Measurements from ENCODE around the gene FOXL3. TPM values are rescaled to one million over a fixed set of nuclear protein-coding genes. Genes with fewer than 3 reads are reported as not detected.

FOXL3 gene
- total and polyA plus RNA-seq, 4 donors, result not detected

GRCh38 chr7:256461-256940, 33.5 kb upstream of the FOXL3 start:
- DNase-seq (ENCODE audit: low spot score), result no peak

GRCh38 chr7:256981-257646, 32.9 kb upstream of the FOXL3 start:
- Histone ChIP-seq H3K9ac (ENCODE audit: low read depth in 1 of 2, low read length in 2 of 2) (no peak overlapping the region), H3K9me3 (ENCODE audit: control insufficient read depth in 4 of 4, low read length in 3 of 4) (peaks cover 0 to 2% (median under 1%) of the 10 kb centered on the region in 4 donors), H3K27me3 (ENCODE audit: control insufficient read depth in 4 of 4, insufficient read depth in 4 of 4, low read length in 3 of 4) (no peaks in the 10 kb centered on the region), H3K36me3 (ENCODE audit: control insufficient read depth in 4 of 4, insufficient read depth in 3 of 4, low read depth in 1 of 4, low read length in 3 of 4) (peaks cover 14 to 59% (median 31%) of the 10 kb centered on the region in 4 donors), H3K4me1 (ENCODE audit: control insufficient read depth in 4 of 4, insufficient read depth in 4 of 4, low read length in 3 of 4) (no peaks in the 10 kb centered on the region), H3K4me3 (ENCODE audit: low read depth in 1 of 3, low read length in 3 of 3) (no peak overlapping the region), H3K27ac (ENCODE audit: low read depth in 1 of 2, low read length in 2 of 2) (no peak overlapping the region)
- no peak for DNase-seq (ENCODE audit: low spot score)
- TF ChIP-seq, protein P1, sequence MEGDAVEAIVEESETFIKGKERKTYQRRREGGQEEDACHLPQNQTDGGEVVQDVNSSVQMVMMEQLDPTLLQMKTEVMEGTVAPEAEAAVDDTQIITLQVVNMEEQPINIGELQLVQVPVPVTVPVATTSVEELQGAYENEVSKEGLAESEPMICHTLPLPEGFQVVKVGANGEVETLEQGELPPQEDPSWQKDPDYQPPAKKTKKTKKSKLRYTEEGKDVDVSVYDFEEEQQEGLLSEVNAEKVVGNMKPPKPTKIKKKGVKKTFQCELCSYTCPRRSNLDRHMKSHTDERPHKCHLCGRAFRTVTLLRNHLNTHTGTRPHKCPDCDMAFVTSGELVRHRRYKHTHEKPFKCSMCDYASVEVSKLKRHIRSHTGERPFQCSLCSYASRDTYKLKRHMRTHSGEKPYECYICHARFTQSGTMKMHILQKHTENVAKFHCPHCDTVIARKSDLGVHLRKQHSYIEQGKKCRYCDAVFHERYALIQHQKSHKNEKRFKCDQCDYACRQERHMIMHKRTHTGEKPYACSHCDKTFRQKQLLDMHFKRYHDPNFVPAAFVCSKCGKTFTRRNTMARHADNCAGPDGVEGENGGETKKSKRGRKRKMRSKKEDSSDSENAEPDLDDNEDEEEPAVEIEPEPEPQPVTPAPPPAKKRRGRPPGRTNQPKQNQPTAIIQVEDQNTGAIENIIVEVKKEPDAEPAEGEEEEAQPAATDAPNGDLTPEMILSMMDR (IDR thresholded peaks at IDR 0.05; ENCODE audit: low read depth, low read length, missing input control), result no peak
- TF ChIP-seq SP1 (IDR thresholded peaks at IDR 0.05) (no peak), FOXA2 (IDR thresholded peaks at IDR 0.05) (no peak), TAF1 (conservative IDR thresholded peaks at IDR 0.05) (no peak), RAD21 (IDR thresholded peaks at IDR 0.05) (no peak), JUND (IDR thresholded peaks at IDR 0.05) (no peak), HNF4G (IDR thresholded peaks at IDR 0.05) (no peak), YY1 (IDR thresholded peaks at IDR 0.05) (no peak), RXRA (IDR thresholded peaks at IDR 0.05) (no peak), EGR1 (IDR thresholded peaks at IDR 0.05; ENCODE audit: low read depth in 2 of 2) (no peak), FOXA1 (IDR thresholded peaks at IDR 0.05) (no peak)
- WGBS, result 96% methylated on average over 29 of the region's 29 CpGs

More at GRCh38 chr7:256461-256940, 33.5 kb upstream of the FOXL3 start:
- no peak overlapping the region for H3K9ac ChIP-seq (ENCODE audit: low read depth in 1 of 2, low read length in 2 of 2)
- no peaks in the 10 kb centered on the region for H3K9me3 ChIP-seq (ENCODE audit: control insufficient read depth in 4 of 4, low read length in 3 of 4)
- no peak overlapping the region for H3K4me3 ChIP-seq (ENCODE audit: low read depth in 1 of 3, low read length in 3 of 3)
- H3K27me3 ChIP-seq (ENCODE audit: control insufficient read depth in 4 of 4, insufficient read depth in 4 of 4, low read length in 3 of 4), result no peaks in the 10 kb centered on the region
- TF ChIP-seq ZBTB33 (IDR thresholded peaks at IDR 0.05), result no peak
- no peak for TF ChIP-seq TAF1 (conservative IDR thresholded peaks at IDR 0.05)
- TF ChIP-seq FOXA2 (IDR thresholded peaks at IDR 0.05), result no peak
- no peak for TF ChIP-seq SP1 (IDR thresholded peaks at IDR 0.05)
- TF ChIP-seq, protein P2, sequence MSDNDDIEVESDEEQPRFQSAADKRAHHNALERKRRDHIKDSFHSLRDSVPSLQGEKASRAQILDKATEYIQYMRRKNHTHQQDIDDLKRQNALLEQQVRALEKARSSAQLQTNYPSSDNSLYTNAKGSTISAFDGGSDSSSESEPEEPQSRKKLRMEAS (IDR thresholded peaks at IDR 0.05), result no peak
- TF ChIP-seq JUND (IDR thresholded peaks at IDR 0.05), result no peak
- TF ChIP-seq EGR1 (IDR thresholded peaks at IDR 0.05; ENCODE audit: low read depth in 2 of 2), result no peak
- TF ChIP-seq FOXA1 (IDR thresholded peaks at IDR 0.05), result no peak
- no peak for TF ChIP-seq ATF3 (IDR thresholded peaks at IDR 0.05)
- TF ChIP-seq YY1 (IDR thresholded peaks at IDR 0.05), result no peak
- no peak for TF ChIP-seq GABPA (IDR thresholded peaks at IDR 0.05 in 1 of 2, conservative IDR thresholded peaks at IDR 0.05 in 1 of 2)
- no peak for TF ChIP-seq RXRA (IDR thresholded peaks at IDR 0.05)
- TF ChIP-seq HNF4A (conservative IDR thresholded peaks at IDR 0.05), result no peak
- no peak for TF ChIP-seq HNF4G (IDR thresholded peaks at IDR 0.05)
- no peak for TF ChIP-seq RAD21 (IDR thresholded peaks at IDR 0.05)
- TF ChIP-seq NR2F2 (IDR thresholded peaks at IDR 0.05), result no peak
- WGBS, result 96% methylated on average over 38 of the region's 38 CpGs
- H3K4me1 ChIP-seq (ENCODE audit: control insufficient read depth in 4 of 4, insufficient read depth in 4 of 4, low read length in 3 of 4), result no peaks in the 10 kb centered on the region
- no peak overlapping the region for H3K27ac ChIP-seq (ENCODE audit: low read depth in 1 of 2, low read length in 2 of 2)
- H3K36me3 ChIP-seq (ENCODE audit: control insufficient read depth in 4 of 4, insufficient read depth in 3 of 4, low read depth in 1 of 4, low read length in 3 of 4), result peaks cover 14 to 65% (median 34%) of the 10 kb centered on the region in 4 donors

All from liver (tissue), 9 donors.